ENCODE measurements around the gene BYSL.
A peak's percentile ranks its signal among the peaks of the same experiment; 100 is the strongest.

BYSL gene

DNA sequence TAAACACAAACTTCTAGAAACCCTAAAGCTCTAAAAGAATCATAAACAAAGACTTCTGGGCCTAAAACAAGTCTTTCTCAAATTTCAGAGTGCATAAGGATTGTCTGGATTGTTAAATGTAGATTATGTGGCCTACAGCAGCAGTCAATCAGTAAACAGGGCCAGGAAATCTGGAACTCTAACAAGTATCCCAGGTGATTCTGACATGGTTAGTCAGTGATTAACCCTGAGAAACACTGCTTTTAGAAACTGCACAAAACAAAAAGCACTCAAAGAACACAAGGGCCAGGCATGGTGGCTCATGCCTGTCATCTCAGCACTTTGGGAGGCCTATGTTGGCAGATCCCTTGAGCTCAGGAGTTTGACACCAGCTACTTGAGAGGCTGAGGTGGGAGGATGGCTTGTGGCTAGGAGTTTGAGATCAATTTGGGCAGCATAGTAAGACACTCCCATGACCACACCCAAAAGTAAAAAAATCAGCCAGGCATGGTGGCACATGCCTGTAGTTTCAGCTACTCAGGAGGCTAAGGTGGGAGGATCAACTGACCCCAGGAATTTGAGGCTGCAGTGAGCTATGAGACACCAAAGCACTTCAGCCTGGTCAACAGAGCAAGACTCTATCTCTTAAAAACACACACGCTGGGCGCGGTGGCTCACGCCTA is 6.3 kb upstream of the BYSL start:
- no peak for DNase-seq

DNA sequence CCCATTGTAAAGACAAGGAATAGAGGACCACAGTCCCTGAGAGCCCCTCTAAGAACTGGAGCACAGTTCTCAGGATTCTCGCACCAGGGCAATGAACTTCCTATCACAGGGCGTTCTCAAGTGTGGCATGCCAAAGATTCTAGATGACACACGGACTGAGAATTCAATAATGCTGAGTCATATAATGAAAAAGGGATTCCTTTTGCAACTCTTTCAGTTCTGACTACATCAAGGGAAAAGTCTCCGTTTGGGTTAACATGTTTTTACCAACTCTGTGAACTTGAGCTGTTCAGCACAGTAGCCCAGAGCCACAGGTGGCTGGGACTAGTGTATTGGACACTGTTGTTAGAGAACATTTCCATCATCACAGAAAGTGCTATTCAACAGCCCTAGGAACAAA is 3.8 kb upstream of the BYSL start:
- DNase-seq, result no peak

DNA sequence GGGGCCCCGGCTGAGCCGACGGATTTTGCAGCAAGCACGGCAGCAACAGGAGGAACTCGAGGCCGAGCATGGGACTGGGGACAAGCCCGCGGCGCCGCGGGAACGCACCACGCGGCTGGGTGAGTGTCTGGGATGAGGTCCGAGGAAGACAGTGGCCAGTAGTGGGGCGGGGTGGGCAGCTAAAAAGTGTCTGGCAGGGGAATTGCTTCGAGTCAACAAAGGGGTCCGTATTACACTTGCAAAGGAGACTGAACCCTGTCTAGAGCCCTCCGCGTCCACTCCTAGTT is 356 bp downstream of the BYSL start:
- no peak for DNase-seq

DNA sequence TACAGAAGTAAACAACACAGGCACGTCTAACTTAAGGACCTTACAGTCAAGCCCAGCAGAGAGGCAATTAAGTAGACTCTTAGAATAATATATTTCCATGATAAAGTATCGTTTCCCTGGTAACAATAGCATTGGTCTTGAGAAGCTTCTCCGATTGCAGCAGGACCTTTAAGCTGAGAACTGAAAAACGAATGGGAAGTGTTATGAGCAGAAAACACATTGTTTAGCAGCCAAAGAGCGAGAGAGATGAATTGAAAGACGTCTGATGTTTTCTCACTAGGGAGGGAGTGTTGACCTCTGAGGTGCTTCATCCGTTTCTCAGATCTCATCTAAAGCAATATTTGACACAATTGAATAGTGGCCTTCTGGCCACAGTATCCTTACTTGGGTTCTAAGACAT is 855 bp downstream of the BYSL start:
- no peak for DNase-seq

DNA sequence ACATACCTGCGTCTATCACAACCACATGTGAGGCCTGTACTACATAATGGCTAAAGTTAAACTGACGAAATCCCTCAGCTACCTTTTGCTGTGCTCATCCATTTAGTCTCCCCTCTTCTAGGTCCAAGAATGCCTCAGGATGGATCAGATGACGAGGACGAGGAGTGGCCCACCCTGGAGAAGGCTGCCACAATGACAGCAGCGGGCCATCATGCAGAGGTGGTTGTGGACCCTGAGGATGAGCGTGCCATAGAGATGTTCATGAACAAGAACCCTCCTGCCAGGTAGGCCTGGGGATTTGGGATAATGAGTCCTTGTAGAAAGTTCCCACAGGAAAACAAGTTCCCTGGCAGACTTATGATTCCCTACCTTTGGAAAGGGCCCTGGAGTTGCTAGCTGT is 6.0 kb downstream of the BYSL start:
- DNase-seq, result no peak

DNA sequence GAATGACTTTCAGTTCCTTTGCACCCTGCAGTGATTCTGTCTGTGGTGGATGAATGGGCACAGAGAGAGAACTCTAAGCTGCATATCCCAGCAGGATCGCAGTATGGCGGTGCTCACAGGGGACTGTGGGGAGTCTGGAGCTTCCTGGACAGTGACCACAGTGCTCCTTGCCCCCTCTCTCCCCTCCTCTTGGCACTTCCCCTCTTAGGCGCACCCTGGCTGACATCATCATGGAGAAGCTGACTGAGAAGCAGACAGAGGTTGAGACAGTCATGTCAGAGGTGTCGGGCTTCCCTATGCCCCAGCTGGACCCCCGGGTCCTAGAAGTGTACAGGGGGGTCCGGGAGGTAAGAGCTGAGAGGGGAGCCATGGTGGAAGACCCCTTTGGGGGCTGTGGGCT is 8.6 kb downstream of the BYSL start:
- no peak for DNase-seq

DNA sequence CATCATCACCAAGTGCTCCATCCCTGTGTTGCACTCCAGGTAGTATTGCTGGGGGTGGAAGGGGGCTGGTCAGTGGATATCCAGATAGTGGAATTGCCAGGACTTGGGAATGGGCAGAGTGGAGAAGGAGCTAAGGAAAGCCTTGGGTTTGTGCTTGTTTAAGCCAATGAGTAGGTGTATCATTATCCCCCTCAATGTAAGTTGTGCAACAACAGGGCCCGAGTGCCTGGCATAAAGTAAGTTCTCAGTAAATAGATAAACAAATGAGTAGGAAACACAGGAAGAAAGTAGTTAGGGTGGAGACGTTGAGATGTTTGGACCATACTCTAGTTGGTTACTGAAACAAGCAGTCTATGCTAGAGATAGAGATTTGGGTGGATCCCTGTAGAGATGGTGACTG is 10.5 kb downstream of the BYSL start:
- no peak for DNase-seq

DNA sequence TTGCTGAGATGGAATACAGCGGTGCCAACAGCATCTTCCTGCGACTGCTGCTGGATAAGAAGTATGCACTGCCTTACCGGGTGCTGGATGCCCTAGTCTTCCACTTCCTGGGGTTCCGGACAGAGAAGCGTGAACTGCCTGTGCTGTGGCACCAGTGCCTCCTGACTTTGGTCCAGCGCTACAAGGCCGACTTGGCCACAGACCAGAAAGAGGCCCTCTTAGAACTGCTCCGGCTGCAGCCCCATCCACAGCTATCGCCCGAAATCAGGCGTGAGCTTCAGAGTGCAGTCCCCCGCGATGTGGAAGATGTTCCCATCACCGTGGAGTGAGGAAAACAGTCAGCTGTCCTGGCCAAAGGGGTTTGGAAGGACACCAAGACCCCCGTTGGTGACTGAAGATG is 11.1 kb downstream of the BYSL start:
- no peak for DNase-seq

DNA sequence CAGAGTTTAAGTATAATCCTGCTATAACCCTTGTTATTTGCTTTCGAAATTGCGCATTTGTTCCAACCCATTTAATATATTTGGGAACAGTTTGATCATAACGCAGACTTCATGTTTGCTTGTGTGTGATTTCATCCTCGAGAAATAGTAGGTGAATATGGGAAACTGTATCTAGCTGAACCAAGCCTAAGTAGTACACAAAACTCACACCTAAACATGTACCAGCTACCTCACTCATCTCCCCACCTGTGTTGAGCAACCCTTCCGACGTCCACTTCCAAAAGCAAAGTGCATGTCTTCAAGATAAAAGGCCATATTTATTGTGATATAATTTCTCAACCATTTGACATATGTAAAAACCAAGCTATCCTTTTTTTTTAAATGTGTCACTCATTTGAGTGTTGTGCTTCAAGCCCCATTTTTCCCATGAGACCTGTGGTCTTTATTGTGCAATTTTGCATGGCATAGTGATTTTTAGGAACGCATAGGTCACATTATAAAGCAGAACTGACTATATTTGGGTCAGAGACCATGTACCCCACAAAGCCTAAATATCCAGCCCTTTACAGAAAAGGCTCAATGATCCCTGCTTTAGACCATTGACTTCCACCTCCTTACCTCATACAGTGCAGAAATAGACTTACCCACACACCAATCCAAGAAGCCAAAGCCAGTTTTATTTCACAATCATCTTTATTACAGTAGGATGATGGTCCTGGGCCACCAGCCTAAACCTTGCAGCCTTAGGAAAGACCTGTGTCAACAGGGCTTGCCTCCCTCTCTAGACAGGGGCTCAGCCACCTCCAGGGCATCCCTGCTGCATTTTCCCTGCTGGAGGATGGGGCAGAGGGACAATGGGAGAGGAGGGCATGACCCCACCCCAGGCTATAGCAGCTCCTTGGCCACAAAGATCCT is 13.2 kb downstream of the BYSL start:
- DNase-seq, result no peak

DNA sequence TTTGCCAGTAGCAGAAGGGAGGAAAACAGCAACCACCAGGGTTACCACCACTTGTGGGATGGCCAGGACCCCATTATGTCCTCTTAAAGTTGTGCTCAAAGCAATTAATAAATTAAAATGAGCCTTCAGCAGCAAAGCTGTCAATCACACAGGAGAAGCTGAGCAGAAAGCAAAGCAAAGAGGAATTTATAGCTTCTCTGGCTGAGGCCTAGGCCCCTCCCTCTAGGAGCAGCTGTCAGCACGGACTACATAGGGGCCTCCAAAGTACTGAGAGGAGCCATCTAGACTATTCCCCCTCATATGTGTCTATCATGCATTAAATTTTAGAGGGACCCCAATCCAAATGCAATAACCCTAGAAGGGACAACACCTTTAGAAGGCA is 13.9 kb downstream of the BYSL start:
- DNase-seq, result no peak

DNA sequence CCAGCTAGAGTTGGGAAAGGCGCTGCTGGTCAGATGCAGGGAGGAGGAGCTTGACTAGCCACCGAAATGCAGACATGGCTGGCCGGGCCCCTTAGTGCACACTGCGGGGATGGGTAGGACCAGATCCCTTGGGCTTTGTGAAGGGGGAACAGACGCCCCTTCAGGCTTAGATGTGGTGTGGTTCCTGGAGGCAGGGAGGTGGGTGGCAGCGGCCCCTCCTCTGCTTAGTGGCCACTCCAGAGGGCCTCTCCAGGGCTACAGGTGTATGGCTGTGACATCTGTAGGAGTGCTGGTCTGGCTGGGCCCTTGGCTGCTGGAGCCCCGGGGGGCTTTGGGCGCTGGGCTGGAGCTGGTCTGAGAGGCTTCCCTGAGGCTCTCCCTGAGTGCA is 14.4 kb downstream of the BYSL start:
- DNase-seq, result no peak

DNA sequence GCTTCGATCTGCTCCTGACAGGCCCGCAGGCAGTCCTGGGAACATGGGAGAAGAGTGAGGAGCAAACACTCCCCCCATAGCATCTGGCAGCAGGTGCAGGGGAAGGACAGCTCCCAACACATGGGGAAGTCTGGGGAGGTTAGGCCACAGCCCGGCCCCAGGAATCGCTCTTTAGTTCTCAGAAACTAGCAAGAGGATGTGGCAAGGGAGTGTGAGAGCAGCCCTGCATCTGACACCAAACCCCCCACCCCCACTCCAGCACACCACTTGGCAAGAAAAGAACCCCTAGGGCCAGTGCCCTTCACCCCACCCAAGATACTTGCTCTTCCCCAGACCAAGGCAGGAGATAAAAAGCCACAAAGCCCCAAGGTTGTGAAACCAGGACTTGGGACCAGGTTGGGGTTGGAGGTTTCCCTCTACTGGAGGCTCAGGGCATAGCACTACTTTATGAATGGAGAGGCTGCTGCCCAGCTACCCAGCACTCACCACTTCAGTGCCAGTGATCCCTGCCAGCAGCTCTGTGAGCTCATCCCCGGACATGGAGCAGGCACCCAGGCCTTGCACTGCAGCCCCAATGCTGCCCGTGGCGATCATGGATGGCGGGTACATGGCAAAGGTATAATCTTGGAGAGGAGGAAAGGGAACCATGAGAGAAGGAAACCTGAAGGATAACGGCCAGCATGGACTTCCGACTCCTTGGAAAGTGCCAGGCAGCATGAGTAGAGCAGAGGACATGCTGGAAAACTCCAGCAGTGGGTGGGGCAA is 15.0 kb downstream of the BYSL start:
- DNase-seq, result peak; percentile 90

DNA sequence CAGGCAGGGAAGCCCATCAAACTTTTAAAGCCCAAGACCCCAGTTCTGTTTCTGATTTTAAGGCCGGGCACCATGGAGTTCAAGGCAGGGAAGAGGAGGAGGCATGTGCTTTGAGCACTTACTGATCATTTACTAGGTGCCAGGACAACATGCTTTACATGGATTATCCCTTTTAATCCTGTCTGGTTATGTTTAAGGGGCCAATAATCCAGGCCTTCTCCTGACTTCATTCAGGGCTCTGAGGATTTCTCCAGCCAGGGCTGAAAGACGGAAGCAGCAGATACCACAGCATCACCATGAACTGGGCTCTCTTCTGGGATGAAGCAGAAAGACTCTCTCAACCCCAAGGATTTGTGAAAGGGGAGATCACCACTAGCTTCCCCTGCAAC is 16.2 kb downstream of the BYSL start:
- DNase-seq, result no peak

DNA sequence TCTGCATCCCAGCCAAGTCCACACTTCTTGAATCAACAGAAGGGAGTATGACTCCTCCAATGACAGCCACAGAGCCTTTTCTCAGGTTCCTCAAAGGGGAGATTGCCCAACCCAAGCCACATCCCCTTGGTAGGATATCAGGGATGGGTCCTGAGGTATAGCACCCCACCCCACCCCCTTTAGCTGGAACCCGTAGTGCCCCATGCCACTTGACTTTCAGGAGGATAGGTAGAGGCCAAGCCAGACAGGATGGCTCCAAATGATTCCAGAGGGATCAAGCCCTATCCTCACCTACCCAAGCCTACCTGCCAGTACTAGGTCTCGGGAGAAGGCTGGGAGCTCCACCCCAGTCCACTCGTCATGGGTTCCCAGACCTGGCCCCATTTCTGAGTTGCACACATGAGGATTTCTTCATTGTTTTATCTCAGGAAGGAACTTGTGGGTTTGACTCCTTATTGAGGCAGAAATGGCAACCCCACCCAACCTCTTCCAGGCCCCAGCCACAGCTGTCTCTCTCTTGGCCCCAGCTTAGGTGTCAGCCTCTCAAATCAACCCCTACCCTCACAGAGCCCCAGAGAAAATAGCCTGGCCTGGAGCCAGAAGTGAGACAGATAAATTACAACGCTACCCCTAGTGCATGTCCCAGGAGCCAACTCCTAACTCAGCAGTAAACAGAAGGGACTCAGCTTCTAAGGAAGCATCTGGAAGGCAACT is 16.7 kb downstream of the BYSL start:
- peak; percentile 79 for DNase-seq

DNA sequence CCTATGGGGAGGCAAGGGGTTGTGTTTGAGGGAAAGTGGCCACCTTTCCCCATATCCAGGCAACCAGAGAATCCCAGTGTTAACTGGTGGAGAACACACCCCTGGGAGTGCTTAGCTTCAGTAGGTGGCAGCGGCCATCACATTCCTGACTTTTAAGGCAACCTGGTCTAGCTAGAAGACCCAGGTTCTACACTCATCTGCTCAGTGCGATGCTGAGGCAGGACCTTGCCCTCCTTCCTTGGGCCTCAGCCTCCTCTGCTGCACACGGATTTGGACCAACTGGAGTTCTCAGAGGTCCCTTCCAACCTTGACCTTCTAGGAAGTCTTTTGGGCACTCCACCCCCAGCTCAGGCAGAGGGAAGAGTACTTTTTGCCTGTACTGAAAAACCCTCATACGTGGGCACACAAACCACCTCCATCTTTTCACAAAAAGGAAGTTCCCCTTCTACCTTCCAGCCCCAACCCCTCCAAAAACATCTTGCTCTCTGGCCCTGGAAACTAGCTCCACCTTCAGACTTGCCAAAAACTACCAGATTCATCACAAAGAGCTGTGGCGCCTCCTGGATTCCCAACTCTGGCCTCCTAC is 17.4 kb downstream of the BYSL start:
- DNase-seq, result no peak

DNA sequence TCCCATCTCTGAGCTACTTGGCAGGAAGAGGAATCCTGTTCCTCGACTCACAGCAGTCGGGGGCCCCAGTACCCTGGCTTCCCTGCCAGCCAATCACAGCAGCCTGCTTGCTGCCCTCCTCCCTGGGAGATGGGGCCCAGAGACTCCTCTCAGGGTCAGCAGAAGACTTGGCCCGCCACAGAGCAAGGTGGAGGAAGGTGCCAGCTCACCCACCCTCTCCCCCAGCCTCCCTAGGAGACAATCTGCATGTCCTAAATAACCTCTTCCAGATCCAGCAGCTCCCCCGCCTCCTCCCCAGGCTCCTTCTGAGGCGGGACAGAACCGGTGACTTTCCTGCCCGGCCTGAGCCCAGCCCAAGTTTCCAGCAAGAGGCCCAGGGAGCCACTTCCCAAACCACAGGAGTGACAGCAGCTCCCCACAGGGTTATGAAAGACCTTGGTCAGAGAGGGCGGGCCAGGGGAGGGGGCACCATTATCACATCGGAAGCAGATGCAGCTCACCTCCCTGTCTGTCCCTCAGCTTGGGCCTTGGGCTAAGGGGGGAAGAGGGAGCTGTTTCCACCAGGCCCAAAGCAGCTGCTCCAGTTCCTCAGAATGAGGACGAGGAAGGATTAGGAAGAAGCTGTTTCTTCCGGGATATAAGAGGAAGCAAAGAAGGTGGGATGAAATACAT is 18.0 kb downstream of the BYSL start:
- peak; percentile 68 for DNase-seq

DNA sequence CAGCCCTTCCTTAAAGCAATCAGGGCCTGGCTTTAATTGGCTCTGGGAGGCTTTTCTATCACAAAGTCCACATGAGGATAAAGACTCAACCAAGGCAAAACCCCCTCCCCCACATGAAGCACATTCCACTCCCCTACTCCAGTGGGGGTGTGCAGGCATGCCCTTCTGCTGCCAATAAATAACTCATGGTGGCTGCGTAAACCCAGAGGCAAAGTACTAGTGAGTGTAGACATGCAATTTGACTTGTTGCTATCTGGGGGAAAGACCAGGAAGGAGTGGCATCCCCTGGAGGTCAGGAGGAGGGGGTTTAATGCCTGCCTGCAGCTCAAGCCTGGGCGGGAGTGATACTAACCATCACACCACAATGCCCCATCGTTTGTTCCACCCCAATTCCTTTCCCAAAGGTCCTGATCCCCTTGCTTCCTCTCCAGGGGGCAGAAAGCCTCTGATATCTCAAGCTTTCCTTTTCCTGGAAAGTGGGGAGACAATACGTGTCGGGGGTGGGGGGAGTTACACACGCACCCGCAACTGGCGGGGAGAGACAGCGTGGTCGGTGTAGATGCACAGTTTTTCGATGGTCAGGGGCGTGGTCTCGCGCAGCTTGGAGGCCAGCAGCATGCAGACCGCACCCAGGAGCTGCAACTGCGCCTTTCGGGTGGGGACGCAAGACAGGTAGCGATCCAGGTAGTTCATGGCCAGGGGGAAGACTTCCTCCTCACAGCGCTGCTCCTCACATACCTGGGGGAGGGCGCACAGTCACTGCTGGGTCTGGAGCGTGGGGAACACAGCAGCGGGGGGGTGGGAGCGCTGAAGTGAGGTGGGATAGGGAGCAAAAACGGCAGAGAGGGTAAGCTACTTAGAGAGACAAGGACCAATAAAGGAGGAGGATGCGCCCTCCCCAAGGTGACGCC is 18.8 kb downstream of the BYSL start:
- DNase-seq, result no peak

DNA sequence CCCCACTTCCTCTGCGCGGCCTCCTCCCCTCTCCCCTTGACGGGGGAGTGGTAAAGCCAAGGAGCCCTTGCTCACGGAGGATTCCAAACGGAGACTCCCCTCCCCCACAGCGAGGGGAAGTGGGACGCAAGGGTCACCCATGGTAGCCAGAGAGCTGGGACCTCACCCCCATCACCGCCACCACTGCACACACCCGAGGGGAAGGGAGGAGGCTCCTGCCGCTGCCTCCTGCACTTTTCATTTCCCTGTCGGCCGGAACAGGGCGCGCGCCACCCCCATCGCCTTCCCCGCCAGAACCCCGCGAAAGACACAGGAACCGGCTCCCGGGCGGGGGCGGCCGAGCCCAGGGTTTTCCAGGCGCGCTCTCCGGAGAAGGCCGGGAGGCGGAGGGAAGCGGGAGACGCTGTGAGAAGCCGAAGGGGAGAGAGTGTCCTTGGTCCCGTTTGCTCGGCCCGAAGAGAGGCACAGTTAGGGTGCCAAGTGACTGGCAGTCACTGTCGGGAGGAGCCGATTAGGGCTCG is 19.5 kb downstream of the BYSL start:
- DNase-seq, result no peak

DNA sequence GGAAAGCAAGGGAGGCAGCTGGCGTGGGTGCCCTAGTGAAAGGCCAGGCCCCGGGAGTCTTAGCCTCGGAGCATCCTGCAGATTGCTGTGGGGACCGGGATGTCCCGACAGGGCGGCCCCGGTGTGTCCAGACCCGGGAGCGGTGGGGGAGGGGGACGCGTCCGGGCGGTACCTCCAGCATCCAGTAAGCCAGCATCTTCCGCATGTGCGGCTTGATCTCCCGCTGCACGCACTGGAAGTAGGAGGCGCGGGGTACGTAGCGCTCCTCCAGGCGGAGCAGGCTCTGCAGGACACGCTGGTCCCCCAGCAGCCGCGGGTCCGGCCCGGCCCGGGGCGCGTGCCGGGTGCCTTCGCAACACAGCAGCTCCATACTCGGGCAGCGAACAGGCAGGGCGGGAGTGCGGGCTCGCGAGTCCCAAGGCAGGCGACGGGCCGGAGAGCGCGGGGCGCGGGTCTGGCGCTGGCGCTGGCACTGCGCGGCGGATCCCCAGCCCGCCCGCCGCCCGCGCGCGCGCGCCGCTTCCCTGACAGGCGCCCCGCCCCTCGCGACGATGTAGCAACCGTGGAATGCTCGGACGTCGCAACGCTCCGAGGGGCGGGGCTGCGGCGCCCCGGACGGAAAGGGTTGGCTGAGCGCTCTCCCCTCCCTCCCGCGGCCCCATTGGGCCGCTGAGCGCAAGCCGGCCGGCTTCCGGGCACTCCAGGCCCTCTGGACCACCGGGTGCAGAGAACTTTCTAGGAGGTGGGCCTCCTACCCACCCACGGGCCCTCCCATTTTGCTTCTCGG is 20.2 kb downstream of the BYSL start, which contains the start of gene CCND3:
Gene CCND3 (minus strand): TSS at position 529 of the 787 bp plus-strand sequence. CDS start 159 bp downstream, at position 370.
- DNase-seq, result peak; percentile 55
